Endodermal cell (in vitro differentiated cells): ENCODE results near the gene ZNF184. TPM values are rescaled to one million over a fixed set of nuclear protein-coding genes. Genes with fewer than 3 reads are reported as not detected.

Experiments used
- DNase-seq: peaks from one replicate; pipeline ENCODE4 v3.0.0-alpha.2; 2017
- H3K27ac ChIP-seq: 2 replicates; pipeline ENCODE4 v1.5.1; 2013; ENCODE audit warnings: mild to moderate bottlenecking, low read depth, low read length, moderate library complexity
- H3K27me3 ChIP-seq: 2 replicates; pipeline ENCODE4 v1.6.1; 2013; ENCODE audit warnings: mild to moderate bottlenecking, low read length, moderate library complexity; ENCODE audit not compliant: insufficient read depth, control insufficient read depth, poor library complexity, severe bottlenecking
- H3K36me3 ChIP-seq: 2 replicates; pipeline ENCODE4 v1.7.0; 2013; ENCODE audit warnings: mild to moderate bottlenecking, low read length, moderate library complexity; ENCODE audit not compliant: control insufficient read depth, insufficient read depth
- H3K4me1 ChIP-seq: one replicate; pipeline ENCODE4 v1.7.0; 2013; ENCODE audit warnings: low read length; ENCODE audit not compliant: control insufficient read depth, insufficient read depth
- H3K4me3 ChIP-seq: 2 replicates; pipeline ENCODE4 v1.5.1; 2013; ENCODE audit warnings: mild to moderate bottlenecking, low read length, moderate library complexity
- H3K9ac ChIP-seq: 2 replicates; pipeline ENCODE4 v1.6.1; 2013; ENCODE audit warnings: mild to moderate bottlenecking, low read length, moderate library complexity; ENCODE audit not compliant: poor library complexity, severe bottlenecking; ENCODE audit errors: extremely low read depth
- H3K9me3 ChIP-seq: 2 replicates; pipeline ENCODE4 v1.6.1; 2013; ENCODE audit warnings: mild to moderate bottlenecking, low read length, moderate library complexity; ENCODE audit not compliant: control insufficient read depth
- H3K27ac Mint-ChIP-seq: 2 replicates; pipeline ENCODE4 v1.8.0; 2020; ENCODE audit warnings: mixed read lengths
- H3K27me3 Mint-ChIP-seq: 2 replicates; pipeline ENCODE4 v1.8.0; 2021; ENCODE audit warnings: mild to moderate bottlenecking, mixed read lengths; ENCODE audit not compliant: insufficient read depth
- H3K36me3 Mint-ChIP-seq: 2 replicates; pipeline ENCODE4 v1.8.0; 2020; ENCODE audit warnings: low read depth, mixed read lengths
- H3K4me1 Mint-ChIP-seq: 2 replicates; pipeline ENCODE4 v1.8.0; 2020; ENCODE audit warnings: mixed read lengths
- H3K4me3 Mint-ChIP-seq: 2 replicates; pipeline ENCODE4 v1.8.0; 2020; ENCODE audit warnings: mild to moderate bottlenecking, moderate library complexity, mixed read lengths
- H3K9me3 Mint-ChIP-seq: 2 replicates; pipeline ENCODE4 v1.8.0; 2020; ENCODE audit warnings: mild to moderate bottlenecking, mixed read lengths
- WGBS, 2 experiments: methylation state at CpG; one replicate each; pipeline versions ENCODE4 v1.1.5 to v1.1.7; 2013; ENCODE audit warnings: missing lambda C conversion rate in 2 of 2, mixed read lengths in 1 of 2; ENCODE audit not compliant: insufficient coverage in 1 of 2, insufficient read length in 1 of 2; 5-methylcytosine and 5-hydroxymethylcytosine counted together
- long read RNA-seq, 4 experiments: library from polyadenylated mRNA in 2 of 4; library from RNA in 1 of 4; library from capped mRNA in 1 of 4; stranded (forward) in 3 of 4; unstranded in 1 of 4; transcript quantifications; one replicate each; pipeline ENCODE4 v2.0.0, GENCODE V29; 2020 to 2021; ENCODE audit warnings: inconsistent platforms in 1 of 4
- polyA plus RNA-seq, 2 experiments: library from polyadenylated mRNA; stranded (reverse); fragments of 50-300 nt; gene quantifications; one replicate each; pipeline ENCODE4 v1.2.3, GENCODE V29; 2013
- total RNA-seq, 2 donors: library from RNA; stranded (reverse); fragmentation: NEBNext Ultra II Directional in 1 of 2; extraction: Animal tissue kit (Norgen Biotek cat#: 25700) in 1 of 2; gene quantifications; 2 replicates in 1 of 2; 3 replicates in 1 of 2; pipeline ENCODE4 v1.2.1, GENCODE V29; 2021
- TF ChIP-seq, protein P1 (sequence below): fragments of 200-600 bp; sonication (generic); conservative IDR thresholded peaks from 2 replicates; pipeline ENCODE4 v1.5.0; 2021; ENCODE audit warnings: antibody characterized with exemption, mild to moderate bottlenecking

The ZNF184 gene
- 10 to 100 TPM in 1 of 2 donors, 1 to 10 TPM in 1; 9.2 to 16.5 TPM for total RNA-seq
- 14.4 TPM for polyA plus RNA-seq (2013, experiment 1 of 2)
- 12.8 TPM for polyA plus RNA-seq (2013, experiment 2 of 2)
- long read RNA-seq, experiment 1, partial matches to known transcripts = 2 of 6 reads
- long read RNA-seq, experiment 1, other reads (novel, unspliced or antisense) = 3 of 6 reads
- long read RNA-seq, experiment 2, partial matches to known transcripts = 2 of 26 reads
- long read RNA-seq, experiment 2, other reads (novel, unspliced or antisense) = 21 of 26 reads
- long read RNA-seq, experiment 3, transcript ZNF184-201 (6 exons, 3,101 nt) = major isoform, 17 of 67 reads
- long read RNA-seq, experiment 3, partial matches to known transcripts = 2 of 67 reads
- long read RNA-seq, experiment 3, other reads (novel, unspliced or antisense) = 46 of 67 reads
- long read RNA-seq, experiment 4, partial matches to known transcripts = 0 of 7 reads
- long read RNA-seq, experiment 4, other reads (novel, unspliced or antisense) = 3 of 7 reads

DNA sequence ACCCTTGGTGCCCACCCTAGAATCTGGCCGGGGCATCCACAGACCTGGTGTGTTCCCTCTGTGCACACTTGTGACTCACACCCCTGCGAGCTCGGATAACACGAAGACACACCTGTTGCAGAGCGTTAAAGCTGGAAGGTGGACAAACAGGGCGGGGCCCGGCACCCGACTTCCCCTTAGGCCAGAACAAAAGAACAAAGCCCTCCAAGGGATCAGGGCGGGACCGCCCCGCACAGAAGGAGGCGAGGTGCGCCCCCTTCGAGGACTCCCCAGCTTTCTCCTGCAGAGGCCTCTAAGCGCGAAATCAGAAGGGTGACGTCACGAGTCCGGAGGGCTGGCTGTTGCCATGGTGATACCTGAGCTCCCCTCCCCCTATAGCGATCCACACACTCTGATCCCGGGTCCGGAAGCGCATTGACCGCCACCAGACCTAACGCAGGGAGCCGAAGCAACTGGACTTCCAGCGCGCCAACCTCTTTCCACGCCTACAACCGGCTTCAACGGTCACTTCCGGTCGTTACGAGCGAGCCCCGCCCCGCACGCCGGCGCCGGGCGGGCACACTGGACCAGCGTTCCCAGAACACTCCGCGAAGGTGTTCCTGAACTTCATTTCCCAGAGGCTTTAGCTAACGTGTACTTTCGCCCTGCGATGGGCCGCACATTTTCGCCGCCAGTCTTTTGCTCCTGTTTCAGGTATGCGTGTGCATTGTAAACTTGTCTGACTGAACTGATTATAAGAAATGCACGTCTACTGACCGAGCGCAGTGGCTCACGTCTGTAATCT is at the start of gene ZNF184:
TSS of gene ZNF184 (minus strand) at position 489 of the 784 bp plus-strand sequence. CDS start 811 bp downstream, outside the sequence.
- Mint-ChIP-seq H3K4me3 (peak within 1 kb of the TSS; percentile 99), H3K27me3 (peaks cover 11% of the 10 kb centered on the region), H3K27ac (peak within 1 kb of the TSS; percentile 99), H3K9me3 (no peaks in the 10 kb centered on the region), H3K4me1 (peaks cover 17% of the 10 kb centered on the region), H3K36me3 (peaks cover 18% of the 10 kb centered on the region)
- Histone ChIP-seq H3K4me1 (no peaks in the 10 kb centered on the region), H3K9ac (peak within 1 kb of the TSS; percentile 96), H3K27me3 (no peaks in the 10 kb centered on the region), H3K9me3 (peaks cover 5% of the 10 kb centered on the region), H3K36me3 (peaks cover 21% of the 10 kb centered on the region), H3K27ac (peak within 1 kb of the TSS; percentile 94), H3K4me3 (peak within 1 kb of the TSS; percentile 96)
- peak; percentile 99 for DNase-seq
- TF ChIP-seq, protein P1, sequence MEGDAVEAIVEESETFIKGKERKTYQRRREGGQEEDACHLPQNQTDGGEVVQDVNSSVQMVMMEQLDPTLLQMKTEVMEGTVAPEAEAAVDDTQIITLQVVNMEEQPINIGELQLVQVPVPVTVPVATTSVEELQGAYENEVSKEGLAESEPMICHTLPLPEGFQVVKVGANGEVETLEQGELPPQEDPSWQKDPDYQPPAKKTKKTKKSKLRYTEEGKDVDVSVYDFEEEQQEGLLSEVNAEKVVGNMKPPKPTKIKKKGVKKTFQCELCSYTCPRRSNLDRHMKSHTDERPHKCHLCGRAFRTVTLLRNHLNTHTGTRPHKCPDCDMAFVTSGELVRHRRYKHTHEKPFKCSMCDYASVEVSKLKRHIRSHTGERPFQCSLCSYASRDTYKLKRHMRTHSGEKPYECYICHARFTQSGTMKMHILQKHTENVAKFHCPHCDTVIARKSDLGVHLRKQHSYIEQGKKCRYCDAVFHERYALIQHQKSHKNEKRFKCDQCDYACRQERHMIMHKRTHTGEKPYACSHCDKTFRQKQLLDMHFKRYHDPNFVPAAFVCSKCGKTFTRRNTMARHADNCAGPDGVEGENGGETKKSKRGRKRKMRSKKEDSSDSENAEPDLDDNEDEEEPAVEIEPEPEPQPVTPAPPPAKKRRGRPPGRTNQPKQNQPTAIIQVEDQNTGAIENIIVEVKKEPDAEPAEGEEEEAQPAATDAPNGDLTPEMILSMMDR = no peak
- WGBS, 2 experiments = 0% methylated on average over 9 to 56 of the region's 56 CpGs

DNA sequence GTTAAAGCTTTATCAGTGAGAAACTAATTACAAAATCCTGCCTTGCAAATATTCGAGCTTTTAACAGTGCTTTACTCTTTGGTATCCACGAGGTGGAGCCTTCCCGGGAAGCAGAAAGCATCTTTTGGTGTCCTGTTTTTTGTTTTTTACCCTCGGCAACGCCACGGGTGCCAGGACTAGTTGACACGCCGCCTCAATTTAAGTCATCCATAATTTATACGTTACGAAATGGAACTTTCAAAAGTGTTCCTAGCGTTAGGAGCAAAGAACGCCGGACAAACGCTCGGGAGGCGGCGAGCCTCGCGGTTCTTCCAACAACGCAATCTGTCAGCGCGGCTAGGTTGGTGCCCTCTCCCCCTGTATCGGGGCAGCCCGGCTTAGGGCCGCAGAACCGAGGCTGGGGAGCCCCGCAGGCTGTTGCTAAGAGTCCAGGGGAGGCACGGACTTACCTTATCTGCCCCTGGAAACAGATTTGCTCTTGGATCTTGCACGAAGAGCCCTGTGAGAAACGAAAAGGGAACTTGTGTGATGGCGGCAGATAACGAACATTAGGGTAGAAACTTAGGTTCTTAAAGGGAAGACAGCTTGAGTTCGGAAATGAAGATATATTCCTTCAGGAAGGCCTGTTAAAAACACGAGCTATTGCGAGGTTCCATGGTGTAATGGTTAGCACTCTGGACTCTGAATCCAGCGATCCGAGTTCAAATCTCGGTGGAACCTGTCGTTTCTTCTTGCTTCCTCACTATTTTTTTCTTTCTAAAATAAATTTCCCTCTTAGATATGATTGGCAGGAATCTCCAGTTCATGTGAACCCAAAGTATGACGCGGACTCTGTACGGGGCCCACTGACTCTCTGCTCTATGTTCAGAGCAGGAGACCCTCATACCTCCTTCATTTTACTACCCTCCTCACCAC is 46.2 kb upstream of the ZNF184 start:
- peaks cover 5% of the 10 kb centered on the region for H3K4me1 ChIP-seq
- peak overlapping the region; percentile 91 for H3K4me3 ChIP-seq
- peak overlapping the region; percentile 75 for H3K9ac ChIP-seq
- no peaks in the 10 kb centered on the region for H3K36me3 ChIP-seq
- H3K9me3 Mint-ChIP-seq = no peaks in the 10 kb centered on the region
- peak overlapping the region; percentile 85 for H3K27ac Mint-ChIP-seq
- peak; percentile 90 for DNase-seq
- H3K9me3 ChIP-seq = no peaks in the 10 kb centered on the region
- H3K27ac ChIP-seq = peak overlapping the region; percentile 56
- peak overlapping the region; percentile 84 for H3K4me3 Mint-ChIP-seq
- peaks cover 10% of the 10 kb centered on the region for H3K27me3 ChIP-seq
- H3K4me1 Mint-ChIP-seq = peaks cover 15% of the 10 kb centered on the region
- 0% methylated on average over 32 to 42 of the region's 42 CpGs for WGBS, 2 experiments
- peaks cover 31% of the 10 kb centered on the region for H3K27me3 Mint-ChIP-seq
- TF ChIP-seq, protein P1 = peak; percentile 91
- H3K36me3 Mint-ChIP-seq = no peaks in the 10 kb centered on the region
